ENCODE measurements around the gene PROCA1.

Gene PROCA1

DNA sequence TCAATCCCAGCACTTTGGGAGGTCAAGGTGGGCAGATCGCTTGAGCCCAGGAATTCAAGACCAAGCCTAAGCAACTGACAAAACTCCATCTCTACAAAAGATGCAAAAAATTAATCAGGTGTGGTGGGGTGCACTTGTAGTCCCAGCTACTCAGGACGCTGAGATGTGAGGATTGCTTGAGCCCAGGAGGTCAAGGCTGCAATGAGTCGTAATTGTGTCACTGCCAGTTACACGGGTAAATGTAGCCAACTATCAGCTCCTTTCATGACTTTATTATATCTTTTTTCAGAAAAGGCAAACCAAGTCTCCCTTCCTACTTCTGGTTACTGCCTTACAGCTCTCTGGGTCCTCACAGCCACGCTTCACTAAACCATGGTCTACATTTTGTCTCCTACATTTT is 53.9 kb downstream of the PROCA1 start:
- H3K36me3 ChIP-seq, result peaks cover 75% of the 10 kb centered on the region
- no peak overlapping the region for H3K9ac ChIP-seq
- H3K9me3 ChIP-seq, result peaks cover 17% of the 10 kb centered on the region
- H4K20me1 ChIP-seq, result peaks cover 74% of the 10 kb centered on the region
- no peak overlapping the region for H3K27ac ChIP-seq
- H3K4me2 ChIP-seq, result no peak overlapping the region
- no peaks in the 10 kb centered on the region for H3K27me3 ChIP-seq
- H3K4me3 ChIP-seq, result no peak overlapping the region
- peaks cover 16% of the 10 kb centered on the region for H3K4me1 ChIP-seq
- no peak for TF ChIP-seq Cebpa-rat (IDR thresholded peaks at IDR 0.05)

DNA sequence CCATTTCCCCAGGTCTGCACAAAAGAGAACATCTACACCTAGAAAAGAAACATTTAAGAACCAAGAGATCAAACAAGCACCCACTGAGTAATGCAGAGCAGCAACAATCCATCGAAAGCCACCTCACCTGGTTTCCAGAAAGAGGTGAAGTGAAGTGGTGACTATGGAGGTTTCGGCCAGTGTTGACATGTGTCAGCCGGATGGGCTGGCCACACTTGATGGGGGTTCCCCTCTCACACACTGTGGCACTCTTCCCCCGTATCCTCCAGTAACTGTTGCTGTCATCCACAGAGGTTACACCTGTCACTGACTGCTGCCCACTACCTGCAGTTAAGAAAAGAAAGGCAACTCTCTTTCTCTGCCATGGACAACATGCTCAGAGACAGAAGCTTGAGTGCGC is 56.5 kb downstream of the PROCA1 start:
- no peak for TF ChIP-seq Cebpa-rat (IDR thresholded peaks at IDR 0.05)
- no peak overlapping the region for H3K9ac ChIP-seq
- H3K36me3 ChIP-seq, result peaks cover 95% of the 10 kb centered on the region
- no peak overlapping the region for H3K4me3 ChIP-seq
- H3K27ac ChIP-seq, result no peak overlapping the region
- peaks cover 75% of the 10 kb centered on the region for H4K20me1 ChIP-seq
- H3K27me3 ChIP-seq, result no peaks in the 10 kb centered on the region
- H3K4me2 ChIP-seq, result no peak overlapping the region
- H3K4me1 ChIP-seq, result peaks cover 2% of the 10 kb centered on the region; the same call in 1 of the 2 replicates
- peaks cover 15% of the 10 kb centered on the region for H3K9me3 ChIP-seq
